ENCODE results near the gene FKBP7. TPM values are rescaled to one million over a fixed set of nuclear protein-coding genes. Genes with fewer than 3 reads are reported as not detected.

The FKBP7 gene
- total RNA-seq, 1 experiment from 2014 or later: 8.4 TPM

- CTCF ChIA-PET: interaction anchor here (0.6 to 1.8 kb wide), 6 partner anchors 41 to 1521 kb away, joined by 3 to 7 read pairs (median 5); no protein-coding TSS in a partner anchor
- Mint-ChIP-seq H3K27ac (ENCODE audit: low read depth, unreplicated experiment) (no peak overlapping the region), H3K36me3 (ENCODE audit: insufficient read depth, unreplicated experiment) (peaks cover 24% of the 10 kb centered on the region), H3K4me1 (ENCODE audit: insufficient read depth, unreplicated experiment) (peaks cover 28% of the 10 kb centered on the region), H3K27me3 (ENCODE audit: insufficient read depth, unreplicated experiment) (no peaks in the 10 kb centered on the region), H3K9me3 (ENCODE audit: unreplicated experiment) (no peaks in the 10 kb centered on the region), H3K4me3 (ENCODE audit: unreplicated experiment) (peak overlapping the region; percentile 96)
- intact Hi-C loops (cut with micrococcal nuclease): no loop called here
- no peak for TF ChIP-seq CTCF (IDR thresholded peaks at IDR 0.05; ENCODE audit: unreplicated experiment)
- POLR2A ChIA-PET: interaction anchor here (1.0 to 4.6 kb wide), 4 partner anchors 32 to 369 kb away, joined by 3 to 76 read pairs (median 14); partner anchors contain the start of genes PJVK and PRKRA
- BruUV-seq (replicated peaks): no TSS peak
- no peak for DNase-seq (ENCODE audit: unreplicated experiment)
Measured at GRCh38 chr2:178482437-178482836, 4.0 kb upstream of the FKBP7 start.

- BruUV-seq (replicated peaks): no TSS peak
- POLR2A ChIA-PET: interaction anchor here (0.6 to 4.6 kb wide), 16 partner anchors 9 to 407 kb away, joined by 3 to 76 read pairs (median 4); partner anchors contain the start of genes PJVK and PRKRA
Measured at GRCh38 chr2:178480227-178481181, 2.1 kb upstream of the FKBP7 start, which contains the start of gene PLEKHA3. Gene PLEKHA3, plus strand, starts transcription at chr2:178480457. Its CDS starts 413 bp downstream, at chr2:178480870.

DNA sequence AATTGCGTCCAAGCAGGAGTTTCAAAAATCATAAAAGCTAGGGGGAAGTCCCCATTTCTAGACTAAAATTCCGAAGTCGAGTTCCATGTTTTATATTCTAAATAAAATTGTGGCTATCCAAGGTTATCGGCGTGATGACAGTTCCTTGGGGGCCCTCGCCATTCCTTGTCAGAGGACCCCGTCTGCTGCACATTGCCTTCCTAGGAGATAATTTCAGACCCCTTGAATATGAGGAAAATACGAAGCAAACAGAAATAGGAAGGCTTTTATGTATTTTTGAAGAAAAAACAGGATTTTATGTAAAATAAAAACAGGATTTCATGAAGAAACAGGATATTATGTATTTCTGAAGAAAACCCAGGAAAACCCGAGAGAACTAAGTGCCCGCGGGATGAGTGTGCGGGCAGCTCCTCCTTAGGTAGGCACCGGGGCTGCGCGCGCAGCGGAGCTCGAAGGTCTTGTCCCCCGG lies 1.4 kb upstream of the FKBP7 start:
- CTCF ChIA-PET: interaction anchor here (0.6 to 1.4 kb wide), 7 partner anchors 10 to 699 kb away, joined by 3 to 6 read pairs (median 4); no protein-coding TSS in a partner anchor
- Mint-ChIP-seq H3K36me3 (ENCODE audit: insufficient read depth, unreplicated experiment) (peaks cover 9% of the 10 kb centered on the region), H3K4me3 (ENCODE audit: unreplicated experiment) (peak overlapping the region; percentile 96), H3K27me3 (ENCODE audit: insufficient read depth, unreplicated experiment) (no peaks in the 10 kb centered on the region), H3K9me3 (ENCODE audit: unreplicated experiment) (no peaks in the 10 kb centered on the region), H3K27ac (ENCODE audit: low read depth, unreplicated experiment) (peak overlapping the region; percentile 99), H3K4me1 (ENCODE audit: insufficient read depth, unreplicated experiment) (peaks cover 25% of the 10 kb centered on the region)
- no TSS peak for BruUV-seq (replicated peaks)
- TF ChIP-seq CTCF (IDR thresholded peaks at IDR 0.05; ENCODE audit: unreplicated experiment): no peak
- intact Hi-C loops (cut with micrococcal nuclease): loop anchor here (1.0 kb wide), 2 partner anchors 28 to 44 kb away; partner anchors contain the start of genes PJVK and PRKRA
- POLR2A ChIA-PET: interaction anchor here (0.6 to 4.6 kb wide), 15 partner anchors 10 to 407 kb away, joined by 3 to 76 read pairs (median 4); partner anchors contain the start of genes PJVK and PRKRA
- DNase-seq (ENCODE audit: unreplicated experiment): no peak

More at GRCh38 chr2:178480227-178481181, 2.1 kb upstream of the FKBP7 start, which contains the start of gene PLEKHA3:
- CTCF ChIA-PET: interaction anchor here (0.6 to 1.4 kb wide), 6 partner anchors 13 to 699 kb away, joined by 3 to 6 read pairs (median 4); no protein-coding TSS in a partner anchor
- peak; percentile 97 for DNase-seq (ENCODE audit: unreplicated experiment)
- intact Hi-C loops (cut with micrococcal nuclease): loop anchor here (1.0 kb wide), 1 partner anchor 43 kb away; no protein-coding TSS in a partner anchor
- peak within 1 kb of the TSS; percentile 99 for H3K27ac Mint-ChIP-seq (ENCODE audit: low read depth, unreplicated experiment)
- peaks cover 29% of the 10 kb centered on the region for H3K4me1 Mint-ChIP-seq (ENCODE audit: insufficient read depth, unreplicated experiment)
- H3K36me3 Mint-ChIP-seq (ENCODE audit: insufficient read depth, unreplicated experiment): peaks cover 13% of the 10 kb centered on the region
- H3K9me3 Mint-ChIP-seq (ENCODE audit: unreplicated experiment): no peaks in the 10 kb centered on the region
- peak within 1 kb of the TSS; percentile 96 for H3K4me3 Mint-ChIP-seq (ENCODE audit: unreplicated experiment)
- H3K27me3 Mint-ChIP-seq (ENCODE audit: insufficient read depth, unreplicated experiment): no peaks in the 10 kb centered on the region
- no peak for TF ChIP-seq CTCF (IDR thresholded peaks at IDR 0.05; ENCODE audit: unreplicated experiment)
